Endothelial cell of umbilical vein (primary cell): Measurements from ENCODE around the gene SERPINA3. TPM values are rescaled to one million over a fixed set of nuclear protein-coding genes. Genes with fewer than 3 reads are reported as not detected.

Experiments
- BruUV-seq: library from RNA; stranded (reverse); fragments of 400-500 nt; replicated peaks from 2 replicates; lab custom pipeline; 2021; lab: Mats Ljungman, UMichigan
- CTCF ChIA-PET: fragments of 300-600, 350-600 bp; sonication (Branson Sonifier 250); formaldehyde crosslinking; loops from one replicate; lab custom pipeline; 2021; ENCODE audit warnings: antibody characterized with exemption, inconsistent platforms; lab: Charles Lee
- POLR2A ChIA-PET: fragments of 300-600, 350-600 bp; sonication (Branson Sonifier 250); formaldehyde crosslinking; loops from one replicate; lab custom pipeline; 2021; ENCODE audit warnings: antibody characterized with exemption, inconsistent platforms; lab: Charles Lee
- DNase-seq: peaks from one replicate; pipeline ENCODE4 v3.0.0-alpha.2; 2011; ENCODE audit warnings: low read depth, low spot score
- FAIRE-seq: peaks from 2 replicates; lab custom pipeline; 2011; peaks lifted over from hg19 to GRCh38; lab: Jason Lieb, UNC
- H2AFZ ChIP-seq: 2 replicates; pipeline ENCODE4 v1.6.0; 2012; ENCODE audit warnings: low read depth, low read length, control low read depth, inconsistent platforms
- H3K27ac ChIP-seq: 2 replicates; pipeline ENCODE4 v1.5.1; 2011; ENCODE audit warnings: low read depth, mild to moderate bottlenecking, control low read depth, low read length, moderate library complexity; ENCODE audit not compliant: insufficient read depth
- H3K27me3 ChIP-seq, 2 experiments: 2 replicates each; pipeline versions ENCODE4 v1.6.0 to v1.6.1; 2011; ENCODE audit warnings: low read length in 2 of 2, mixed read lengths in 1 of 2; ENCODE audit not compliant: control insufficient read depth in 2 of 2, insufficient read depth in 2 of 2
- H3K36me3 ChIP-seq, 2 experiments: 2 replicates in 1 of 2; 3 replicates in 1 of 2; pipeline ENCODE4 v1.5.1; 2011; ENCODE audit warnings: low read length in 2 of 2, mild to moderate bottlenecking in 1 of 2, moderate library complexity in 1 of 2; ENCODE audit not compliant: control insufficient read depth in 2 of 2, insufficient read depth in 2 of 2; ENCODE audit errors: extremely low read depth in 1 of 2
- H3K4me1 ChIP-seq: 3 replicates; pipeline ENCODE4 v1.5.1; 2011; ENCODE audit warnings: mild to moderate bottlenecking, low read length; ENCODE audit not compliant: control insufficient read depth, insufficient read depth; ENCODE audit errors: extremely low read depth
- H3K4me2 ChIP-seq: 2 replicates; pipeline ENCODE4 v1.6.1; 2011; ENCODE audit warnings: low read length, control low read depth, mixed read lengths; ENCODE audit not compliant: insufficient read depth
- H3K4me3 ChIP-seq, 3 experiments: fragments of 200-600 bp in 1 of 3; sonication (generic), shearing (Covaris generic) in 1 of 3; replicated peaks in 1 of 3; 2 replicates each; pipeline ENCODE4 v1.5.1; 2011 to 2016; ENCODE audit warnings: control low read depth in 3 of 3, low read length in 3 of 3, mild to moderate bottlenecking in 2 of 3, inconsistent platforms in 1 of 3, low read depth in 1 of 3, moderate library complexity in 1 of 3; ENCODE audit not compliant: insufficient read depth in 1 of 3
- H3K79me2 ChIP-seq: 2 replicates; pipeline ENCODE4 v1.6.0; 2012; ENCODE audit warnings: low read length, inconsistent platforms; ENCODE audit not compliant: control insufficient read depth, insufficient read depth
- H3K9ac ChIP-seq: replicated peaks from 2 replicates; pipeline ENCODE3; 2011; ENCODE audit warnings: low read length, control low read depth; ENCODE audit not compliant: insufficient read depth; ENCODE audit errors: extremely low read depth
- H3K9me1 ChIP-seq: replicated peaks from 3 replicates; pipeline ENCODE4 v1.6.0; 2011; ENCODE audit warnings: mild to moderate bottlenecking, low read length; ENCODE audit not compliant: control insufficient read depth, insufficient read depth; ENCODE audit errors: extremely low read depth
- H3K9me3 ChIP-seq: replicated peaks from 2 replicates; pipeline ENCODE4 v1.5.1; 2012; ENCODE audit warnings: low read length, inconsistent platforms; ENCODE audit not compliant: control insufficient read depth, insufficient read depth
- H4K20me1 ChIP-seq: replicated peaks from 2 replicates; pipeline ENCODE3; 2011; ENCODE audit warnings: mild to moderate bottlenecking, low read length; ENCODE audit not compliant: control insufficient read depth, insufficient read depth; ENCODE audit errors: extremely low read depth
- EZH2 ChIP-seq: IDR thresholded peaks from 2 replicates; pipeline ENCODE4 v1.6.1; 2012; ENCODE audit warnings: borderline replicate concordance, low read depth, mild to moderate bottlenecking, moderate library complexity, low read length, inconsistent platforms; ENCODE audit not compliant: severe bottlenecking
- FOS ChIP-seq: IDR thresholded peaks from 2 replicates; pipeline ENCODE4 v1.6.1; 2011; ENCODE audit warnings: mild to moderate bottlenecking, low read length, moderate library complexity, borderline replicate concordance; ENCODE audit not compliant: insufficient read depth
- GATA2 ChIP-seq: IDR thresholded peaks from 2 replicates; pipeline ENCODE4 v1.7.0; 2011; ENCODE audit warnings: low read depth, mild to moderate bottlenecking, moderate library complexity, mixed read lengths, low read length; ENCODE audit not compliant: insufficient read length, insufficient read depth
- JUN ChIP-seq: IDR thresholded peaks from 2 replicates; pipeline ENCODE4 v1.6.1; 2011; ENCODE audit warnings: borderline replicate concordance, low read depth; ENCODE audit not compliant: insufficient read length, insufficient read depth
- MYC ChIP-seq: IDR thresholded peaks from one replicate; pipeline ENCODE4 v1.6.1; 2011; ENCODE audit warnings: mild to moderate bottlenecking, low read depth, low read length
- POLR2A ChIP-seq: IDR thresholded peaks from 2 replicates; pipeline ENCODE4 v1.6.1; 2012; ENCODE audit warnings: low read depth, mild to moderate bottlenecking, control low read depth, low read length
- POLR2AphosphoS5 ChIP-seq: IDR thresholded peaks from 2 replicates; pipeline ENCODE4 v1.6.1; 2012; ENCODE audit warnings: low read depth, mild to moderate bottlenecking, control low read depth, low read length, moderate library complexity; ENCODE audit not compliant: insufficient read depth
- dilution Hi-C: fragments of 300-500 bp; cut with MboI; formaldehyde crosslinking; loops from one replicate; pipeline ENCODE4 v1.15.0; 2019; ENCODE audit warnings: low sequenced_read_pairs; ENCODE audit not compliant: extremely low pct_ligation_motif_present
- intact Hi-C: fragments of 100-400 bp; cut with micrococcal nuclease; formaldehyde crosslinking; loops from one replicate; pipeline ENCODE4 v1.10.0; 2022
- polyA plus RNA-seq, 4 experiments: library from polyadenylated mRNA; depleted of rRNA in 3 of 4; stranded (reverse) in 3 of 4; unstranded in 1 of 4; fragments of >200 nt; gene quantifications; 2 replicates each; pipeline versions ENCODE4 v1.2.1 to v1.2.3, GENCODE V29; 2011 to 2012; ENCODE audit warnings: missing spikeins in 1 of 4
- total RNA-seq: library from RNA; stranded (reverse); gene quantifications from 2 replicates; pipeline ENCODE4 v1.2.3, GENCODE V29; 2021
- TF ChIP-seq, protein P1 (sequence below), 2 donors: IDR thresholded peaks; 1 replicate in 1 of 2; 2 replicates in 1 of 2; pipeline ENCODE4 v1.5.1; 2011; ENCODE audit warnings: low read length in 2 of 2, mild to moderate bottlenecking in 2 of 2, moderate library complexity in 2 of 2, control low read depth in 1 of 2, inconsistent platforms in 1 of 2, low read depth in 1 of 2; ENCODE audit not compliant: insufficient read depth in 1 of 2; ENCODE audit errors: extremely low read depth in 1 of 2
- TF ChIP-seq, protein P2 (sequence below): IDR thresholded peaks from 2 replicates; pipeline ENCODE4 v1.6.1; 2011; ENCODE audit not compliant: insufficient read depth, insufficient read length

Gene SERPINA3
- total and polyA plus RNA-seq, 2 donors (not counting 3 experiments of a cell fraction or from before 2014, with no cell fraction given), result not detected

DNA sequence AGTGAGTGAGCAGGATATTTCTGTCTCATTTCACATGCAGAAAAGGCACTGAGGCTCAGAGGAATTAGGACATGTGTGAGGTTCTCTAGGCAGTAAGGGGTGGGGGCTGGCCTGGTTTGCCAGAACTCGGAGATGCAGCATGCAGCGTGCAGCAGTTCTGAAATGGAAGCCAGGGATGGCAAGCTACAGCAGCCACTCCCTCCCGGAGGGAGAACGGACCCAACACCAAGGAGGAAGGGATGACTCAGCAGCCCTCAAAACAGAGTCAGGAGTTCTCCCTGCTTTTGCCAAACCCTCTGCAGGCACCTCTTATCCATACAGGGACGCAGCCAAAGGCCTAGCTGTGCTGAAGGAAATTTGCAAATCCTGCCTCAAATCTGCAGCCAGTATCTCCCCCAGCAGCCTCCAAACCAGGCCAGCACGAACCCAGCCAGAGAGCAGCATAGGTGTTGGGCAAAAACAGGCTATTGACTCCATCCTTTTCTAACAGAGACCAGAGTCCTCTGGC, 10.3 kb upstream of the SERPINA3 start:
- BruUV-seq, result no TSS peak
- TF ChIP-seq FOS (peak; percentile 43), MYC (no peak)
- Histone ChIP-seq H3K9me1 (no peaks in the 10 kb centered on the region), H3K36me3 (no peaks in the 10 kb centered on the region), H3K4me2 (no peak overlapping the region), H3K4me3 (no peak overlapping the region), H3K9ac (no peak overlapping the region), H3K27me3 (no peaks in the 10 kb centered on the region), H3K79me2 (no peaks in the 10 kb centered on the region), H3K27ac (peak overlapping the region; percentile 19), H4K20me1 (no peaks in the 10 kb centered on the region), H3K9me3 (no peaks in the 10 kb centered on the region), H3K4me1 (peaks cover 36% of the 10 kb centered on the region), H2AFZ (peak overlapping the region; percentile 52)
- FAIRE-seq, result peak; percentile 89
- dilution Hi-C loops, result no loop called here
- ChIA-PET CTCF (interaction anchor here (0.6 to 1.2 kb wide), 3 partner anchors 9 to 168 kb away, joined by 3 read pairs; no protein-coding TSS in a partner anchor), POLR2A (no interaction called here)
- intact Hi-C loops, result loop anchor here (2.0 to 5.0 kb wide), 2 partner anchors 59 to 930 kb away; no protein-coding TSS in a partner anchor
- peak; percentile 51 for DNase-seq

DNA sequence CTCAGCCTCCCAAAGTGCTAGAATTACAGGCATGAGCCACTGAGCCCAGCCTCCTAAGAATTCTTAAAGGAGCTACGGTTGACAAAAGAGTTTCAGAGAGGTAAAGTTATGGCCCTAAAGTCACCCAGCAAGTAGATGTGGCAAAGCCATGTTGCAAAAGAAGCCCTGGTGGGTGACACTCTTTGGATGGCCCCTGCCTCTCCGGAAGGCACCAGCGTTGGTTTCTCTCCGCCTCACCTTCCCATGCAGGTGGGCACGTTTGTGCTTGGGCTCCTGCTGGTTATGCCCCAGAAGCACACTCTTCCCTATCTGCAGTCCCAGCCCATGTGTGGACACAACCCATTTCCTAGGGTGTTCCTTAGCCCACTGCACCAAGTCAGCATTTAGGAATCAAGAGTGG, 9.5 kb upstream of the SERPINA3 start:
- Histone ChIP-seq H3K27me3 (no peaks in the 10 kb centered on the region), H3K4me3 (no peak overlapping the region), H4K20me1 (no peaks in the 10 kb centered on the region), H3K36me3 (no peaks in the 10 kb centered on the region), H3K9me1 (no peaks in the 10 kb centered on the region), H2AFZ (no peak overlapping the region), H3K9me3 (no peaks in the 10 kb centered on the region), H3K27ac (no peak overlapping the region), H3K79me2 (no peaks in the 10 kb centered on the region), H3K4me1 (peaks cover 36% of the 10 kb centered on the region), H3K4me2 (no peak overlapping the region), H3K9ac (no peak overlapping the region)
- POLR2A ChIA-PET, result no interaction called here
- intact Hi-C loops (loop anchor here (5.0 kb wide), 1 partner anchor 930 kb away; no protein-coding TSS in a partner anchor), dilution Hi-C loops (no loop called here)
- DNase-seq (no peak), FAIRE-seq (no peak)
- CTCF ChIA-PET, result interaction anchor here (1.2 kb wide), 1 partner anchor 169 kb away, joined by 3 read pairs; no protein-coding TSS in a partner anchor
- TF ChIP-seq GATA2, result no peak
- TF ChIP-seq, protein P1, sequence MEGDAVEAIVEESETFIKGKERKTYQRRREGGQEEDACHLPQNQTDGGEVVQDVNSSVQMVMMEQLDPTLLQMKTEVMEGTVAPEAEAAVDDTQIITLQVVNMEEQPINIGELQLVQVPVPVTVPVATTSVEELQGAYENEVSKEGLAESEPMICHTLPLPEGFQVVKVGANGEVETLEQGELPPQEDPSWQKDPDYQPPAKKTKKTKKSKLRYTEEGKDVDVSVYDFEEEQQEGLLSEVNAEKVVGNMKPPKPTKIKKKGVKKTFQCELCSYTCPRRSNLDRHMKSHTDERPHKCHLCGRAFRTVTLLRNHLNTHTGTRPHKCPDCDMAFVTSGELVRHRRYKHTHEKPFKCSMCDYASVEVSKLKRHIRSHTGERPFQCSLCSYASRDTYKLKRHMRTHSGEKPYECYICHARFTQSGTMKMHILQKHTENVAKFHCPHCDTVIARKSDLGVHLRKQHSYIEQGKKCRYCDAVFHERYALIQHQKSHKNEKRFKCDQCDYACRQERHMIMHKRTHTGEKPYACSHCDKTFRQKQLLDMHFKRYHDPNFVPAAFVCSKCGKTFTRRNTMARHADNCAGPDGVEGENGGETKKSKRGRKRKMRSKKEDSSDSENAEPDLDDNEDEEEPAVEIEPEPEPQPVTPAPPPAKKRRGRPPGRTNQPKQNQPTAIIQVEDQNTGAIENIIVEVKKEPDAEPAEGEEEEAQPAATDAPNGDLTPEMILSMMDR (IDR thresholded peaks at IDR 0.05; ENCODE audit: extremely low read depth in 1 of 2, insufficient read depth in 1 of 2, low read depth in 1 of 2, low read length in 2 of 2), result no peak
- TF ChIP-seq JUN, result no peak
- TF ChIP-seq POLR2AphosphoS5, result no peak
- no peak for TF ChIP-seq EZH2
- TF ChIP-seq, protein P2, sequence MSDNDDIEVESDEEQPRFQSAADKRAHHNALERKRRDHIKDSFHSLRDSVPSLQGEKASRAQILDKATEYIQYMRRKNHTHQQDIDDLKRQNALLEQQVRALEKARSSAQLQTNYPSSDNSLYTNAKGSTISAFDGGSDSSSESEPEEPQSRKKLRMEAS, result no peak
- TF ChIP-seq MYC, result no peak
- TF ChIP-seq POLR2A, result no peak
- no peak for TF ChIP-seq FOS
- no TSS peak for BruUV-seq
